Right cardiac atrium (tissue), 5 donors: ENCODE results near the gene ZNF660. TPM values are rescaled to one million over a fixed set of nuclear protein-coding genes. Genes with fewer than 3 reads are reported as not detected.
A peak's percentile ranks its signal among the peaks of the same experiment; 100 is the strongest.
"Not testable (repeated sequence)": the region's sequence is repeated elsewhere in the genome, so short reads cannot be mapped to it uniquely, and the experiment has no call there.

ENCODE experiments used
- ATAC-seq, 2 donors: fragments of 200-7000 bp; cut with Tn5 transposase; one replicate each; pipeline versions ENCODE4 v1.8.0 to v1.9.1; 2020; ENCODE audit warnings: moderate library complexity in 2 of 2, mild to moderate bottlenecking in 1 of 2
- DNase-seq, 3 donors: peaks; one replicate each; pipeline ENCODE4 v3.0.0-alpha.2; 2020
- H3K27ac ChIP-seq: one replicate; pipeline ENCODE4 v1.5.1; 2013; ENCODE audit warnings: mild to moderate bottlenecking, low read length, control low read depth, moderate library complexity
- H3K27me3 ChIP-seq: one replicate; pipeline ENCODE4 v1.6.1; 2013; ENCODE audit not compliant: control insufficient read depth, insufficient read depth
- H3K4me1 ChIP-seq: one replicate; pipeline ENCODE4 v1.6.1; 2013; ENCODE audit warnings: low read length; ENCODE audit not compliant: control insufficient read depth, insufficient read depth
- H3K4me3 ChIP-seq: one replicate; pipeline ENCODE4 v1.5.1; 2013; ENCODE audit warnings: low read length, control low read depth
- H3K9me3 ChIP-seq: one replicate; pipeline ENCODE4 v1.6.1; 2013; ENCODE audit warnings: low read length; ENCODE audit not compliant: control insufficient read depth
- WGBS: extraction: QIAGEN DNeasy Blood & Tissue Kit; methylation state at CpG from one replicate; pipeline ENCODE4 v1.1.7; 2013; 5-methylcytosine and 5-hydroxymethylcytosine counted together
- intact Hi-C, 4 donors: fragments of 100-400 bp; cut with DNase I; formaldehyde crosslinking; loops; one replicate each; pipeline versions ENCODE4 v1.11.0 to v1.14.0; 2022 to 2023
- long read RNA-seq, 4 donors: library from polyadenylated mRNA; unstranded; transcript quantifications; one replicate each; pipeline ENCODE4 v2.0.0, GENCODE V29; 2020 to 2021
- polyA plus RNA-seq: library from polyadenylated mRNA; stranded (reverse); fragments of 200-250 nt; gene quantifications from one replicate; pipeline ENCODE4 v1.2.3, GENCODE V29; 2013
- total RNA-seq, 4 donors: library from RNA; stranded (reverse); fragmentation: NEBNext Ultra II Directional; extraction: Animal tissue kit (Norgen Biotek cat#: 25700); gene quantifications; one replicate each; pipeline ENCODE4 v1.2.1, GENCODE V29; 2021
- donor health status: healthy with polysubstance abuse.
- donor health status: DM: no; HTN: yes; CAD: no.
- donor health status: DM: no; HTN: no; CAD: no.
- donor health status: DM: no; HTN: yes; CAD: no; lungs with severe emphysema.
- donor health status: DM: yes; HTN: yes; CAD: no.

Gene ZNF660
- total RNA-seq (1 to 10 TPM; 1.5 to 2.3 (median 2.0) TPM), polyA plus RNA-seq (1.0 TPM)
- long read RNA-seq, donor 1, full-length matches to known transcripts: 1 of 1 reads
- long read RNA-seq, donor 1, partial matches to known transcripts: 0 of 1 reads
- long read RNA-seq, donor 1, other reads (novel, unspliced or antisense): 0 of 1 reads
- long read RNA-seq, donor 2: 0 reads
- long read RNA-seq, donor 3, full-length matches to known transcripts: 2 of 4 reads
- long read RNA-seq, donor 3, partial matches to known transcripts: 0 of 4 reads
- long read RNA-seq, donor 3, other reads (novel, unspliced or antisense): 2 of 4 reads
- long read RNA-seq, donor 4, full-length matches to known transcripts: 1 of 1 reads
- long read RNA-seq, donor 4, partial matches to known transcripts: 0 of 1 reads
- long read RNA-seq, donor 4, other reads (novel, unspliced or antisense): 0 of 1 reads

DNA sequence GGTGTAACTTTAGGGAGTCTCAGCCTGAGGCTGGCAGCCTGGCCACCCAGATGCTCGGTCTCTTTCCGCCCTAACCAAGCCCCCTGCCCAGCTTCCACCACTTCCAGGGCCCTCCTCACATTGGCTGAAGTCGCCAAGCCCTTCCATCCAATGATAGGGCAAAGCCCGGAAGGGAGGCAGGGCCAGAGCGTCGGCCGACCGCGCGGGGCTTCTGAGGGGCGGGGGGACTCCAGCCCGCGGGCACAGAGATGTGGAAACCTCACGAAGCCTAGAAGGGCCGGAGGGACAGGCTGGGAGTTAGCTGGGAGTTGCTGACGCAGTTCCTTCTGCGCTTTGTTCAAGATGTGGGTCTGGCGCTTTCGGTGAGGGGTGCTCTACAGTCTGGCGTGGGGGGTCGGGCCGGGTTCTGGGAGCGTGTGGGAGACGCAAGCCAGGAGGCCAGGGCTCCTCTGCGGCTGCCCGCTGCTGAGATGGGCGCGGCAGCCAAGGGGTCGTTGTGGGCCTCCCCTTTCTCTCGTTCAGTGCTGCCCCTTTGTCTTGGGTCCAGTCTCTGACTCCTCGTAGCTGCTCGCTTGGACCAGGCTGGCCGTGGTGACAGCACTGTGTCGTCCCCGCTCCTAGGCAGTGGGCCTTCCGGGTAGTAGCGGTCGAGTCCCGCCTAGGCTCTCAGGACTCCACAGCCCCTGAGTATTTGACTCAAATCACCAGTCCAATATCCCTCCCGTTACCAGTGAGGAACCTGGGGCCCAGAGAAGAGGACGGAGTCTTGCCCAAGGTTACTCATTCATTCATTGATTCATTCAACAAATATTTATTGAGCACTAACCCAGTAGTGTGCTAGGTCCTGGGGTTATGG, at the start of gene ZNF660:
TSS of gene ZNF660 (plus strand) at position 319 of the 856 bp plus-strand sequence. CDS start 9,230 bp downstream, outside the sequence.
- intact Hi-C loops: no loop called here
- H3K4me1 ChIP-seq: no peaks in the 10 kb centered on the region
- DNase-seq: peak; percentile 80 to 88 (median 86)
- under 1% methylated on average over 41 of the region's 41 CpGs for WGBS
- peak; percentile 96 to 98 for ATAC-seq
- H3K4me3 ChIP-seq: peak within 1 kb of the TSS; percentile 77
- peak within 1 kb of the TSS; percentile 53 for H3K27ac ChIP-seq
- no peaks in the 10 kb centered on the region for H3K27me3 ChIP-seq
- H3K9me3 ChIP-seq: no peaks in the 10 kb centered on the region

GRCh38 chr3:44535364-44535763, 49.4 kb upstream of the ZNF660 start:
- Histone ChIP-seq H3K4me1 (no peaks in the 10 kb centered on the region), H3K9me3 (no peaks in the 10 kb centered on the region), H3K27ac (no peak overlapping the region), H3K27me3 (peaks cover 2% of the 10 kb centered on the region), H3K4me3 (no peak overlapping the region)
- 4% methylated on average over 1 of the region's 1 CpG for WGBS
- no peak for DNase-seq
- ATAC-seq: no peak
- intact Hi-C loops: no loop called here

DNA sequence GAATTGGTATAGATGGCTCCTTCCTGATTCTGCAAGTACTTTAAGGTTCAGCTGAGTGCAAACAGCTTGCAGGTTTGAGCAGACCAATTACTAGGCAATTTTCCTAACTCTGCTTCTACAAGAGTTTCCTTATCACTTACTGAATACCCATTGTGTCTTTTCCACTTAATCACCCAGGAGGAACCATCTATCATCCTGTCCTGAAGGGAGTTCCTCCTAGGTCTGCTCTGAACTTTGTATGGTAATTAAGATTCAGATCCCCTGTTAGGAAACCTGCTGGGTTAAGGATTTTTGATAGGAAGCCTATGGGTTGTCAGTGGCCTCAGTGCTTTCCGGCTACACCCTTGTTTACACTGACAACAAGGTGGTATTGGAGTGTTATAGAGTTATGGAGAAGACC, 40.0 kb upstream of the ZNF660 start:
- H3K4me3 ChIP-seq, intact Hi-C loops, DNase-seq, H3K9me3 ChIP-seq, H3K4me1 ChIP-seq, ATAC-seq, H3K27me3 ChIP-seq, H3K27ac ChIP-seq: not testable (repeated sequence)
- 51% methylated on average over 1 of the region's 1 CpG for WGBS

- WGBS: 4% methylated on average over 68 of the region's 68 CpGs
- peaks cover 5% of the 10 kb centered on the region for H3K4me1 ChIP-seq
- H3K27ac ChIP-seq: no peak within 1 kb of the TSS
- intact Hi-C loops: no loop called here
- peak within 1 kb of the TSS; percentile 80 for H3K4me3 ChIP-seq
- no peaks in the 10 kb centered on the region for H3K9me3 ChIP-seq
- DNase-seq (peak; percentile 70 to 87 (median 84)), ATAC-seq (peak; percentile 89 to 93)
- no peaks in the 10 kb centered on the region for H3K27me3 ChIP-seq
These were observed 29.9 kb upstream of the ZNF660 start, which contains the start of gene ZKSCAN7 for GRCh38 chr3:44554626-44555592. Gene ZKSCAN7, plus strand, starts transcription at chr3:44555193. Its CDS starts 1,855 bp downstream, at chr3:44557048.

DNA sequence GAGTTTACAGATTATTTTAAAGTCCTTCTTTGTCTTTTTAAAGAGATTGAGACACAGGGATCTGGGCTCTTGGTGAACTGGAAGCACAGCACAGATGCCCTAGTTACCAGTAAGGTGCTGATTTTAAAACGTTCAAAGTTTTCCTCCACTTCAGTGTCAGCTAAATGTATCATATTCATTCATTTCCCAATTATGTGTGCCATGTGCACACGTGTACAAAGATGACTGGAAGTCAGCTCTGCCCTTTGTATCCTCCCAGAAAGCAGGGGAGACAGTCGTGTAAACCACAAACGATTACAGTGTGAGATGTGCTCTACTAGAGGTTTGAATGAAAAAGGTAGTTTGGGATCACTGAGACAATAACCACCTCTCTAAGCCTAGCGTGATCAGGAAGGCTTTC, 29.0 kb upstream of the ZNF660 start:
- intact Hi-C loops: no loop called here
- 11% methylated on average over 5 of the region's 5 CpGs for WGBS
- Histone ChIP-seq H3K27me3 (no peaks in the 10 kb centered on the region), H3K4me1 (peaks cover 5% of the 10 kb centered on the region), H3K9me3 (no peaks in the 10 kb centered on the region), H3K27ac (no peak overlapping the region), H3K4me3 (peak overlapping the region; percentile 80)
- ATAC-seq (no peak), DNase-seq (no peak)

GRCh38 chr3:44557074-44557473, 27.7 kb upstream of the ZNF660 start:
- intact Hi-C loops: no loop called here
- Histone ChIP-seq H3K4me1 (peaks cover 5% of the 10 kb centered on the region), H3K27ac (no peak overlapping the region), H3K27me3 (no peaks in the 10 kb centered on the region), H3K9me3 (no peaks in the 10 kb centered on the region), H3K4me3 (no peak overlapping the region)
- whole genome bisulfite sequencing: over 99% methylated on average over 9 of the region's 9 CpGs
- ATAC-seq (no peak), DNase-seq (no peak)

- intact Hi-C loops: no loop called here
- no peak for ATAC-seq
- DNase-seq: no peak
- Histone ChIP-seq H3K9me3 (no peaks in the 10 kb centered on the region), H3K4me1 (peaks cover under 1% of the 10 kb centered on the region), H3K27ac (no peak overlapping the region), H3K27me3 (no peaks in the 10 kb centered on the region), H3K4me3 (no peak overlapping the region)
- whole genome bisulfite sequencing: 91% methylated on average over 1 of the region's 1 CpG
These were observed 23.7 kb upstream of the ZNF660 start for GRCh38 chr3:44561076-44561475.

- no peaks in the 10 kb centered on the region for H3K9me3 ChIP-seq
- DNase-seq (no peak), ATAC-seq (no peak)
- no peaks in the 10 kb centered on the region for H3K4me1 ChIP-seq
- intact Hi-C loops: no loop called here
- WGBS: 97% methylated on average over 3 of the region's 3 CpGs
- no peak overlapping the region for H3K4me3 ChIP-seq
- H3K27ac ChIP-seq: no peak overlapping the region
- H3K27me3 ChIP-seq: no peaks in the 10 kb centered on the region
These were observed 22.6 kb upstream of the ZNF660 start for GRCh38 chr3:44562147-44562546.

DNA sequence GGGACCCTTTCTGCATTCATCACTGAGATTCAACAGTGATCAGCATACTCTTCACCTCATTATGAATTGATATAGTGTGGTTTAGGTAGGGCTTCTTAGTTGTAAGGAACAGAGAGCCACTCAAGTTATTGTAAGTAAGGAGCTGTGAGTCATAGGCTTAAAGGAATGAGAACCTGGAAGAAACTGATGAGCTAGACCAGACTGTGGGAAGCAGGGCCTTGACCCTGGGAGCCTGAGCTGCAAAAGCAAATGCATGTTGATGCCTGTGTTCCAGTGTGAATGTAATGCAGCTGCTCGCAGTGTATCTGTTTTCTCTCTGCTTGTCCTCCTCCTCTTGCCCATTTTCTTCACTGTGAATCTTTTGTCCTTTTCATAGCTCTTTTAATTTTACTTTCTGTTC, 16.2 kb upstream of the ZNF660 start:
- DNase-seq: no peak
- no peak for ATAC-seq
- 97% methylated on average over 1 of the region's 1 CpG for WGBS
- peaks cover 3% of the 10 kb centered on the region for H3K9me3 ChIP-seq
- no peaks in the 10 kb centered on the region for H3K4me1 ChIP-seq
- no peak overlapping the region for H3K4me3 ChIP-seq
- intact Hi-C loops: no loop called here
- no peaks in the 10 kb centered on the region for H3K27me3 ChIP-seq
- H3K27ac ChIP-seq: no peak overlapping the region

DNA sequence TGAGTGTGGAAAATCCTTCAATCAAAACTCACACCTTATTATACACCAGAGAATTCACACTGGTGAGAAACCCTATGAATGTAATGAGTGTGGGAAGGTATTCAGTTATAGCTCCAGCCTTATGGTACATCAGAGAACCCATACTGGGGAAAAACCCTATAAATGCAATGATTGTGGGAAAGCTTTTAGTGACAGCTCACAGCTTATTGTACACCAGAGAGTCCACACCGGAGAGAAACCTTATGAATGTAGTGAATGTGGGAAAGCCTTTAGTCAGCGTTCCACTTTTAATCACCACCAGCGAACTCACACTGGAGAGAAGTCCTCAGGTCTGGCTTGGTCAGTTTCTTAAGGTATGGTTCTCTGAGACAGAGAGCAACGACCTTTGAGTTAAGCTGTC, 13.7 kb upstream of the ZNF660 start:
- WGBS: 96% methylated on average over 4 of the region's 4 CpGs
- ATAC-seq (no peak), DNase-seq (no peak)
- Histone ChIP-seq H3K4me3 (no peak overlapping the region), H3K9me3 (peaks cover 3% of the 10 kb centered on the region), H3K27me3 (no peaks in the 10 kb centered on the region), H3K4me1 (no peaks in the 10 kb centered on the region), H3K27ac (no peak overlapping the region)
- intact Hi-C loops: no loop called here
